Right lung (tissue), 5 donors: ENCODE data around the gene GLTP. TPM values are rescaled to one million over a fixed set of nuclear protein-coding genes. Genes with fewer than 3 reads are reported as not detected.
A peak's percentile ranks its signal among the peaks of the same experiment; 100 is the strongest.

Source experiments
- DNase-seq, 2 donors: peaks; one replicate each; pipeline ENCODE4 v3.0.0-alpha.2; 2013
- polyA plus RNA-seq, 5 donors: library from polyadenylated mRNA; unstranded; fragments of 120-200 nt; gene quantifications; one replicate each; pipeline versions ENCODE4 v1.2.1 to v1.2.3, GENCODE V29; 2013; ENCODE audit warnings: inconsistent platforms in 1 of 5, low replicate concordance in 1 of 5; ENCODE audit not compliant: insufficient read length in 5 of 5, insufficient read depth in 1 of 5

Gene GLTP
- polyA plus RNA-seq, 5 donors = 25.6 to 38.8 (median 32.0) TPM

GRCh38 chr12:109824731-109825130 lies 55.6 kb downstream of the GLTP start:
- no peak for DNase-seq

GRCh38 chr12:109822951-109823411 lies 57.4 kb downstream of the GLTP start:
- no peak for DNase-seq

- no peak for DNase-seq
Observed at GRCh38 chr12:109822416-109822815, 57.9 kb downstream of the GLTP start.

- no peak for DNase-seq
Observed at GRCh38 chr12:109821968-109822367, 58.4 kb downstream of the GLTP start.

- no peak for DNase-seq
Observed at GRCh38 chr12:109820816-109821381, 59.4 kb downstream of the GLTP start.

GRCh38 chr12:109818905-109819500 lies 61.3 kb downstream of the GLTP start:
- no peak for DNase-seq

- no peak for DNase-seq
Observed at GRCh38 chr12:109818253-109818652, 62.1 kb downstream of the GLTP start.

GRCh38 chr12:109817627-109818231 lies 62.6 kb downstream of the GLTP start:
- DNase-seq = no peak

GRCh38 chr12:109816870-109817269 lies 63.5 kb downstream of the GLTP start:
- no peak for DNase-seq

- DNase-seq = no peak
Observed at GRCh38 chr12:109815757-109816617, 64.4 kb downstream of the GLTP start.

- DNase-seq = no peak
Observed at GRCh38 chr12:109815225-109815624, 65.1 kb downstream of the GLTP start.

GRCh38 chr12:109814600-109815150 lies 65.7 kb downstream of the GLTP start:
- no peak for DNase-seq

GRCh38 chr12:109813810-109814416 lies 66.4 kb downstream of the GLTP start:
- no peak for DNase-seq

- no peak for DNase-seq
Observed at GRCh38 chr12:109811624-109811995, 68.7 kb downstream of the GLTP start.

GRCh38 chr12:109810954-109811623 lies 69.3 kb downstream of the GLTP start:
- DNase-seq = no peak

GRCh38 chr12:109808876-109809646 lies 71.3 kb downstream of the GLTP start:
- DNase-seq = no peak

- no peak for DNase-seq
Observed at GRCh38 chr12:109807954-109808643, 72.2 kb downstream of the GLTP start.

GRCh38 chr12:109804820-109805761 lies 75.2 kb downstream of the GLTP start:
- peak; percentile 38 to 56 for DNase-seq

- no peak for DNase-seq
Observed at GRCh38 chr12:109803678-109804077, 76.7 kb downstream of the GLTP start.
